ENCODE data around the gene PTGFRN.

Gene PTGFRN

DNA sequence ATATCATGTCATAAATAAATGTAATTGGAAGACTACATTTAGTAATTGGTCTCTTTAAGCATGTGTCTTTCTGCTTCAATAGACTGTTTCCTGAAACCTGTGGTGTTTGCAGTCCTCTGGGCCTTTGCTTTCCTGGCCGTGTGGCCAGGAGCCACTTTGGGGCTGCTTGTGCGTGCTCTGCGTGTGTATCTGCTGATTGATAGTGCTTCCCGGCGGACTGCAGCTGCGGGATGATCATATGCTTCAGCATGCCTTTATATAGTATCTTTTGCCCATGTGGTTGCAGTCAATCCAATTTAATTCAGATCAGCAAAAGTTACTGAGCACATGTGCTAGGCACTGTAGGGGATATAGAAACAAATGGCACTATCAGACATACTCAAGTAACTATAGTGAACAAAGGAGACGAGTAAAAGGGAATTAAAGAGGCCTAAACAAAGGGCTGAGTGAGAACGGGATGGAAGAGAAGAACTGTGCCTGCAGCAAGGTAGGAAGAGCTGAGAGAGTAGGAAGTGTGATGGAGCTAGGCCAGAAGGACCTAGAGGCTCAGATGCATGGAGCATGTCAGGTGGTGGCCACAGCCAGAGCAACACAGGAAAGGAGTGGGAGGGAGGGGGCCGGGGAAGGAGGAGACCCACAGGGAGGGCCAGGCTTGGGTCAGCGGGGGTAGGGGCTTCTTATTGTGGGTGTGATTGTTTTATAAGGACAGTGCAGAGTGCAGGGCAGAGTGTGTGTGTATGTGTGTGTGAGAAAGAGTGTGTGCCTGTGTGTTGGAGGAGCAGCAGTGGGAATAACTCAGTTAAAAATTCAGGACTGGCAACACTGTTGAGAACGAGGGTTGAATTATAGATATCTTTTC, 123.2 kb downstream of the PTGFRN start:
- no peak for TF ChIP-seq POLR2AphosphoS5 (IDR thresholded peaks at IDR 0.05; ENCODE audit: low read depth, low read length)
- no peak for TF ChIP-seq TAF1 (IDR thresholded peaks at IDR 0.05; ENCODE audit: borderline replicate concordance, low read depth, low read length)
- TF ChIP-seq POLR2A (IDR thresholded peaks at IDR 0.05; ENCODE audit: low read depth, low read length): no peak
- FAIRE-seq (no peak), DNase-seq (ENCODE audit: insufficient read length) (no peak)

DNA sequence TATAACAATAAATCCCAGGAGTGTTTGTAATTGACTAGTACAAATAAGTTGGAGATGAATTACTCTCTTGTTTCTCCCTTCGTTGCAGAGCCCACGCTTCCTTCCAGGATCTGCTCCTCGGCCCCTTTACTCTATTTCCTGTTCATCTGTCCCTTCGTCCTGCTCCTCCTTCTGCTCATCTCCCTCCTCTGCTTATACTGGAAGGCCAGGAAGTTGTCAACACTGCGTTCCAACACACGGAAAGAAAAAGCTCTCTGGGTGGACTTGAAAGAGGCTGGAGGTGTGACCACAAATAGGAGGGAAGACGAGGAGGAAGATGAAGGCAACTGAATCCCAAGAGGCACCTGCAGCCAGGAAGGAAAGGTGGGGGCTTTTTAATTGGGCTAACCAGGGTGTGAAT, 124.1 kb downstream of the PTGFRN start:
- TF ChIP-seq POLR2A (IDR thresholded peaks at IDR 0.05; ENCODE audit: low read depth, low read length) (no peak), POLR2AphosphoS5 (IDR thresholded peaks at IDR 0.05; ENCODE audit: low read depth, low read length) (no peak), TAF1 (IDR thresholded peaks at IDR 0.05; ENCODE audit: borderline replicate concordance, low read depth, low read length) (no peak)
- no peak for DNase-seq (ENCODE audit: insufficient read length)
- no peak for FAIRE-seq

DNA sequence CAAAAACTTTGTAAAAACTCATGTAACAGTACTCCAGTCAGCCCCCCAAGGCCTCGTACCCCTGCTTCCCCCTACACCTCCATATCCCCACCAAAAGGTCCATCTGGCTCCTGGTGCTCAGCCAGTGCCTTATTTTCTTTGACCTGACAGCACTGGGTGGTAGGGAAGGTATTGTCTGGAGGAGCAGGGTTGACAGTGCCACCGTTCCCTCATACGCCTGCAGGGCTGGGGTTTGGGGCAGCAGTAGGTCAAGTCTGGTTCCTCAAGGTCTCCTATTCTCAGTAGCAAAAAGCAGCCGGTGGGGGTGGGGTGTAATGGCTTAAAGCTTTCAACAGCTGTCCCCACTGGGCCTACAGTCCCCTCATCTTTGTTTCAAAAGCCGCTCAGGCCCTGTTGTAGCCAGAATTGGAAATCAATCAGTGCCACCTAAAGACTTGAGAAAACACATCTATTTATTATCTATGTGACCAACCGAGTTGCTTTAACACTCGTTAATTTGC, 125.1 kb downstream of the PTGFRN start:
- no peak for TF ChIP-seq TAF1 (IDR thresholded peaks at IDR 0.05; ENCODE audit: borderline replicate concordance, low read depth, low read length)
- no peak for TF ChIP-seq POLR2A (IDR thresholded peaks at IDR 0.05; ENCODE audit: low read depth, low read length)
- no peak for TF ChIP-seq POLR2AphosphoS5 (IDR thresholded peaks at IDR 0.05; ENCODE audit: low read depth, low read length)
- no peak for DNase-seq (ENCODE audit: insufficient read length)
- FAIRE-seq: no peak

DNA sequence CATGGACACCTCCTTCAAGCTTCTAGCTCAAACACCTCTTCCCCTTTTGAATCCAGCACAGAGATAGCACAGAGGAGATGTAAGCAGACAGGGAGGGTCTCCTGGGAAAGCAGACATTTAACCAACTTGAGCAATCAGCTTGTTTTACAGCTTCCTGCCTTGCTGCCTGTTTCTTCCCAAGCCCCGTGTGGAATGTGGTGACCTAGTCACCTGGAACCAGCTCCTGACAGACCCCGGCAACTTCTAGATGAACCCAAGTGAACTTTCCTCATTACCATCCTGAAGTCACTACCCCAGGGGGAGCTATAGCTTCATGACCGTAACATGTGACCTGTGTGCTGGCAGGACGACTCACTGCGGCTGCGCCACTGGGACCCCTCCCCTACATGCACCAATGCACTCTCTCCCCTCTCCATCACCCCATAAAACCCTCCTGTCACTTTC, 126.3 kb downstream of the PTGFRN start:
- no peak for DNase-seq (ENCODE audit: insufficient read length)
- peak; percentile 57 for FAIRE-seq
- no peak for TF ChIP-seq POLR2A (IDR thresholded peaks at IDR 0.05; ENCODE audit: low read depth, low read length)
- no peak for TF ChIP-seq POLR2AphosphoS5 (IDR thresholded peaks at IDR 0.05; ENCODE audit: low read depth, low read length)
- TF ChIP-seq TAF1 (IDR thresholded peaks at IDR 0.05; ENCODE audit: borderline replicate concordance, low read depth, low read length): no peak

DNA sequence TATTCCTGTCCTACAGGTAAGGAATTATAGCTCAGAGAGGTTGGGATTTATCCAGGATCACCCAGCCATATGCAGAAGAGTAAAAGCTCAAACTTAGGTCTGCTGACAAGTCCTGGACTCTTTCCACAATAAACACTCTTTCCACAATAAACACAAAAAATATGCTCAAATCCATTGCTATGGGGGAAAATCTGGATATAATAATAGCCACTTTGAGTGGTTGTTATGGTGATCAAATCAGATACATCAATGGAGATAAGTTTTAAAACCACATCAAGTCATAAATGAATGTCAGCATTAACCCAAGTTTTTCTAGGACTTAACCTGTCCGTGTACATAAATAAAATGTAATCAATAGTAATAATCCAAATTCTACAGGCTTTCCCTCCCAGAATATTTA, 128.1 kb downstream of the PTGFRN start:
- DNase-seq (ENCODE audit: insufficient read length) (no peak), FAIRE-seq (no peak)
- TF ChIP-seq POLR2AphosphoS5 (IDR thresholded peaks at IDR 0.05; ENCODE audit: low read depth, low read length): no peak
- TF ChIP-seq POLR2A (IDR thresholded peaks at IDR 0.05; ENCODE audit: low read depth, low read length): no peak
- TF ChIP-seq TAF1 (IDR thresholded peaks at IDR 0.05; ENCODE audit: borderline replicate concordance, low read depth, low read length): no peak

DNA sequence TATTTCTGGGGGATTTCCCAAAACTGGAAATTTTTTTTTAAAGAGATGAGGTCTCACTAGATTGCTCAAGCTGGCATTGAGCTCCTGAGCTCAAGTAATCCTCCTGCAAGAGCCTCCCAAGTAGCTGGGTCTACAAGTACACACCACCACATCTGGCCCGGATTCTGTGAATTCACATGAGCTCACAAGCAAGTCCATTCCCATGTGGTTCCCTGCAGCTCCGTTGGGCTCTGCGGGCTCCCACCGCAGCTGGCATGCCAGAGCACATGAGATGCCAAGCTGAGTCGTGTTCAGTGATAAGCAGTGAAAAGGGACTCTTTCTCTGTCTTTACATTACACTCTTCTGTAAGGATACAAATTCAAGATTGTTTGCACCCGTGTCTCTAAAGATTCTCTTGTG, 128.5 kb downstream of the PTGFRN start:
- TF ChIP-seq TAF1 (IDR thresholded peaks at IDR 0.05; ENCODE audit: borderline replicate concordance, low read depth, low read length): no peak
- TF ChIP-seq POLR2A (IDR thresholded peaks at IDR 0.05; ENCODE audit: low read depth, low read length): no peak
- no peak for TF ChIP-seq POLR2AphosphoS5 (IDR thresholded peaks at IDR 0.05; ENCODE audit: low read depth, low read length)
- no peak for DNase-seq (ENCODE audit: insufficient read length)
- FAIRE-seq: no peak

All from GM12892 (cell line).